HepG2 (cell line): ENCODE data around the gene FYB2. TPM values are rescaled to one million over a fixed set of nuclear protein-coding genes. Genes with fewer than 3 reads are reported as not detected.

Source experiments
- ATF6 ChIP-seq: sonication (generic); formaldehyde crosslinking; conservative IDR thresholded peaks from 2 replicates; pipeline ENCODE4 v1.4.0; 2020; ENCODE audit warnings: missing genetic modification reagents
- CCDC6 ChIP-seq: sonication (generic); formaldehyde crosslinking; IDR thresholded peaks from 2 replicates; pipeline ENCODE4 v1.8.1; 2022; ENCODE audit warnings: mild to moderate bottlenecking, missing genetic modification reagents, moderate library complexity
- FOXK2 ChIP-seq: fragments of 450-650 bp; IDR thresholded peaks from 2 replicates; pipeline ENCODE4 v1.6.1; 2016
- KDM3A ChIP-seq: IDR thresholded peaks from 2 replicates; pipeline ENCODE4 v1.6.1; 2018; ENCODE audit warnings: low read depth, missing compliant biosample characterization
- KMT2B ChIP-seq: IDR thresholded peaks from 2 replicates; pipeline ENCODE4 v1.6.1; 2016; ENCODE audit warnings: missing genetic modification reagents, missing compliant biosample characterization
- MLXIP ChIP-seq: sonication (generic); formaldehyde crosslinking; IDR thresholded peaks from 2 replicates; pipeline ENCODE4 v1.9.0; 2021; ENCODE audit warnings: missing genetic modification reagents, borderline replicate concordance
- MXD4 ChIP-seq: IDR thresholded peaks from 2 replicates; pipeline ENCODE4 v1.6.1; 2016; ENCODE audit warnings: mild to moderate bottlenecking, missing biosample characterization, missing genetic modification reagents
- NAIF1 ChIP-seq: sonication (generic); formaldehyde crosslinking; IDR thresholded peaks from 2 replicates; pipeline ENCODE4 v1.5.0; 2020; ENCODE audit warnings: mild to moderate bottlenecking, missing genetic modification reagents, borderline replicate concordance
- NCOA2 ChIP-seq: sonication (generic); formaldehyde crosslinking; IDR thresholded peaks from 2 replicates; pipeline ENCODE4 v1.8.0; 2022; ENCODE audit warnings: inconsistent platforms
- NONO ChIP-seq, 2 experiments: fragments of 450-650 bp in 1 of 2; sonication (generic) in 1 of 2; formaldehyde crosslinking in 1 of 2; IDR thresholded peaks in 1 of 2; conservative IDR thresholded peaks in 1 of 2; 2 replicates each; pipeline versions ENCODE4 v1.6.1 to v1.8.0; 2017 to 2022; ENCODE audit warnings: mild to moderate bottlenecking in 1 of 2, missing genetic modification reagents in 1 of 2, moderate library complexity in 1 of 2
- NRL ChIP-seq: sonication (generic); formaldehyde crosslinking; IDR thresholded peaks from 2 replicates; pipeline ENCODE4 v1.5.0; 2020; ENCODE audit warnings: missing genetic modification reagents, mild to moderate bottlenecking, moderate library complexity, borderline replicate concordance
- PAF1 ChIP-seq: IDR thresholded peaks from 2 replicates; pipeline ENCODE4 v1.6.1; 2016; ENCODE audit warnings: missing genetic modification reagents, missing compliant biosample characterization
- SATB2 ChIP-seq: sonication (generic); formaldehyde crosslinking; IDR thresholded peaks from 2 replicates; pipeline ENCODE4 v1.5.0; 2020; ENCODE audit warnings: missing genetic modification reagents
- SNRNP70 ChIP-seq: fragments of 200-400 bp; formaldehyde crosslinking; IDR thresholded peaks from 2 replicates; pipeline ENCODE4 v1.6.1; 2017; ENCODE audit warnings: mild to moderate bottlenecking, low read depth, low read length, moderate library complexity
- ZBTB44 ChIP-seq: sonication (generic); formaldehyde crosslinking; IDR thresholded peaks from 2 replicates; pipeline ENCODE4 v1.4.0; 2020; ENCODE audit warnings: missing genetic modification reagents
- ZBTB7B ChIP-seq: sonication (generic); formaldehyde crosslinking; IDR thresholded peaks from 2 replicates; pipeline ENCODE4 v1.4.0; 2020; ENCODE audit warnings: missing genetic modification reagents
- ZBTB8A ChIP-seq: sonication (generic); formaldehyde crosslinking; IDR thresholded peaks from 2 replicates; pipeline ENCODE4 v1.4.0; 2020; ENCODE audit warnings: mild to moderate bottlenecking, low read depth, missing genetic modification reagents, borderline replicate concordance
- ZKSCAN1 ChIP-seq: fragments of 150-350 bp; IDR thresholded peaks from 2 replicates; pipeline ENCODE4 v1.6.1; 2014; ENCODE audit warnings: low read length
- ZNF101 ChIP-seq: sonication (generic); formaldehyde crosslinking; IDR thresholded peaks from 2 replicates; pipeline ENCODE4 v1.4.0; 2020; ENCODE audit warnings: mild to moderate bottlenecking, low read depth, missing genetic modification reagents, borderline replicate concordance
- ZNF329 ChIP-seq: sonication (generic); formaldehyde crosslinking; IDR thresholded peaks from 2 replicates; pipeline ENCODE4 v1.9.0; 2021; ENCODE audit warnings: low read depth, mild to moderate bottlenecking, missing genetic modification reagents
- ZNF558 ChIP-seq: sonication (generic); formaldehyde crosslinking; IDR thresholded peaks from 2 replicates; pipeline ENCODE4 v1.9.0; 2022; ENCODE audit warnings: mild to moderate bottlenecking, missing genetic modification reagents, borderline replicate concordance
- ZNF775 ChIP-seq: sonication (generic); formaldehyde crosslinking; IDR thresholded peaks from 2 replicates; pipeline ENCODE4 v1.4.0; 2020; ENCODE audit warnings: missing genetic modification reagents, mild to moderate bottlenecking, moderate library complexity, borderline replicate concordance
- ZSCAN22 ChIP-seq: sonication (generic); formaldehyde crosslinking; IDR thresholded peaks from 2 replicates; pipeline ENCODE4 v1.4.0; 2020; ENCODE audit warnings: mild to moderate bottlenecking, missing genetic modification reagents
- ZSCAN29 ChIP-seq: sonication (generic); formaldehyde crosslinking; conservative IDR thresholded peaks from 2 replicates; pipeline ENCODE4 v1.4.0; 2020; ENCODE audit warnings: mild to moderate bottlenecking, missing genetic modification reagents
- ZSCAN9 ChIP-seq: IDR thresholded peaks from 2 replicates; pipeline ENCODE4 v1.6.1; 2016; ENCODE audit warnings: borderline replicate concordance
- ZZZ3 ChIP-seq: sonication (generic); formaldehyde crosslinking; IDR thresholded peaks from 2 replicates; pipeline ENCODE4 v1.4.0; 2020; ENCODE audit warnings: missing genetic modification reagents, mild to moderate bottlenecking, borderline replicate concordance
- polyA plus RNA-seq, 8 experiments: library from polyadenylated mRNA; depleted of rRNA in 3 of 8; stranded (reverse) in 7 of 8; unstranded in 1 of 8; fragments of >200 nt; fragmentation: Illumina TruSeq in 4 of 8; extraction: Trizol in 4 of 8; gene quantifications; 2 replicates each; pipeline versions ENCODE4 v1.2.1 to v1.2.3, GENCODE V29; 2011 to 2016; ENCODE audit warnings: low read depth in 4 of 8, missing spikeins in 1 of 8, mixed read lengths in 1 of 8; ENCODE audit not compliant: insufficient read depth in 1 of 8
- total RNA-seq, 5 experiments: library from RNA; depleted of rRNA; stranded (reverse); fragments of >200 nt; fragmentation: Illumina TruSeq; extraction: Trizol; gene quantifications; 2 replicates each; pipeline ENCODE4 v1.2.3, GENCODE V29; 2016; ENCODE audit warnings: low read depth in 1 of 5

The FYB2 gene
- total and polyA plus RNA-seq, 2 of the 13 experiments (the other 11 are each of a cell fraction or from before 2014, with no cell fraction given) = 1.2 to 2.7 TPM

GRCh38 chr1:56688522-56689026, 130.6 kb downstream of the FYB2 start (continued):
- TF ChIP-seq SATB2 (CRISPR knock-in tag) (no peak), KDM3A (CRISPR knock-in tag) (no peak), ZSCAN22 (no peak), ZBTB7B (CRISPR knock-in tag) (no peak), ZSCAN29 (CRISPR knock-in tag) (no peak), NAIF1 (CRISPR knock-in tag) (no peak), ZBTB44 (CRISPR knock-in tag) (no peak), MXD4 (CRISPR knock-in tag) (no peak), ATF6 (CRISPR knock-in tag) (no peak), ZNF558 (CRISPR knock-in tag) (no peak), ZNF775 (no peak), PAF1 (CRISPR knock-in tag) (no peak), ZNF101 (CRISPR knock-in tag) (no peak), ZBTB8A (CRISPR knock-in tag) (no peak), ZZZ3 (CRISPR knock-in tag) (no peak), FOXK2 (no peak), ZNF329 (CRISPR knock-in tag) (no peak), KMT2B (no peak), NONO (IDR thresholded peaks at IDR 0.05) (no peak), NONO (CRISPR knock-in tag; conservative IDR thresholded peaks at IDR 0.05) (no peak), ZKSCAN1 (no peak), SNRNP70 (no peak), NCOA2 (CRISPR knock-in tag) (peak; percentile 77), MLXIP (CRISPR knock-in tag) (no peak), CCDC6 (CRISPR knock-in tag) (no peak), ZSCAN9 (CRISPR knock-in tag) (no peak), NRL (no peak)
